ENCODE measurements around the gene SFXN1.

Gene SFXN1

DNA sequence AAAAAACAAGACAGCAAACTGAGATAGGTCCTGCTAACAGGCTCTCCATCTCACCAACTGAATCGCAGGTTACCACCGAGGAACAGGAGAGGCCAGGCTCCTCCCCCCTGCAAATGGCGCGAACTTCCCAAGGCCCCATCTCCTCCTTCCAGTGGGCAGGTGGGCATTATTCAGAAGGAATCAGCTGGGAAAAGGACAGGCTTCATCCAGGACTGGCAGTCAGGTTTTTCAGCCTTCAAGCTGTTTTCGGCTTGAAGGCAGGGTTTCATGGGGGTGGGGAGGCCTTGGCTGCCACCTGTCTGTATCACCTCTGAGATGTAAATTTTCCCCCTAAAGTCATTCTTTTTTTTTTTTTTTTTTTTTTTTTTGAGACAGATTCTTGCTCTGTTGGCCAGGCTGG lies 79.4 kb downstream of the SFXN1 start:
- Histone ChIP-seq H3K4me1 (ENCODE audit: control insufficient read depth in 1 of 2, insufficient read depth in 2 of 2, low read length in 2 of 2) (no peaks in the 10 kb centered on the region), H3K9me3 (ENCODE audit: control insufficient read depth in 1 of 2, low read length in 2 of 2) (no peaks in the 10 kb centered on the region), H3K36me3 (ENCODE audit: control insufficient read depth in 1 of 2, insufficient read depth in 2 of 2, low read length in 2 of 2) (no peaks in the 10 kb centered on the region), H3K27ac (ENCODE audit: low read length) (no peak overlapping the region), H3K27me3 (ENCODE audit: low read depth, low read length) (no peaks in the 10 kb centered on the region), H3K4me3 (ENCODE audit: low read depth in 1 of 2, low read length in 2 of 2) (no peak overlapping the region)

DNA sequence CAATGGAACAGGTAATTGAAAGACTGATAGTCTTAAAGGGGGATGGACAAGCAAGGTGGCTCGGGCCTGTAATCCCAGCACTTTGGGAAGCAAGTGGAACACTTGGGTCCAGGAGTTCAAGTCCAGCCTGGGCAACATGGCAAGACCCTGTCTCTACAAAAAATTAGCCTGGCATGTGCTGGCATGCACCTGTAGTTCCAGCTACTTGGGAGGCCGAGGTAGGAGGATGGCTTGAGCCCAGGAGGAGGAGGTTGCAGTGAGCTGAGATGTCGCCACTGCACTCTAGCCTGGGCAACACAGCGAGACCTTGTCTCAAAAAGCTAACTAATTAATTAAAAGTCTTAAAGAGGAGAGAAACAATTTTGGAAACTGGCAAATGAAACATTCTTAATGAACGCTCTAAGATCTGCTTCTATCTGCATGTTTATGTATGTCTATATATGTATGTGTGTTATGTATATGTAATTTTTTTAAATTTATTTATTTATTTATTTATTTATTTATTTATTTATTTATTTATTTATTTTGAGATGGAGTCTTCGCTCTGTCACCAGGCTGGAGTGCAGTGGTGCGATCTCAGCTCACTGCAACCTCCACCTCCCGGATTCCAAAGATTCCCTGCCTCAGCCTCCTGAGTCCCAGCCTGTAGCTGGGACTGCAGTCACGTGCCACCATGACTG lies 80.6 kb downstream of the SFXN1 start:
- H3K27ac ChIP-seq (ENCODE audit: low read length): no peak overlapping the region
- H3K36me3 ChIP-seq (ENCODE audit: control insufficient read depth in 1 of 2, insufficient read depth in 2 of 2, low read length in 2 of 2): no peaks in the 10 kb centered on the region
- H3K9me3 ChIP-seq (ENCODE audit: control insufficient read depth in 1 of 2, low read length in 2 of 2): no peaks in the 10 kb centered on the region
- no peak overlapping the region for H3K4me3 ChIP-seq (ENCODE audit: low read depth in 1 of 2, low read length in 2 of 2)
- H3K27me3 ChIP-seq (ENCODE audit: low read depth, low read length): no peaks in the 10 kb centered on the region
- H3K4me1 ChIP-seq (ENCODE audit: control insufficient read depth in 1 of 2, insufficient read depth in 2 of 2, low read length in 2 of 2): no peaks in the 10 kb centered on the region

DNA sequence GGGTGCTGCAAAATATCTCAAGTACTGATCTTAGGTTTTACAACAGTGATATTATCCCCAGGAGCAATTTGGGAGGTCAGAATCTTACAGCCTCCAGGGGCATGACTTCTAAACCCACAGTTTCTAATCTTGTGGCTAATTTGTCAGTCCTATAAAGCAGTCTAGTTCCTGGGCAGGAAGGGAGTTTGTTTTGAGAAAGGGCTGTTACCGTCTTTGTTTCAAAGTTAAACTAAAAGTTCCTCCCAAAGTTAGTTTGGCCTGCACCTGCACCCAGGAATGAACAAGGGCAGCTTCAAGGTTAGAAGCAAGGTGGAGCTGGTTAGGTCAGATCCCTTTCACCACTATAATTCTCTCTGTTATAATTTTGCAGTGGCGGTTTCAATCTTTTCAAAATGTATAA lies 81.7 kb downstream of the SFXN1 start:
- H3K27ac ChIP-seq (ENCODE audit: low read length): no peak overlapping the region
- H3K36me3 ChIP-seq (ENCODE audit: control insufficient read depth in 1 of 2, insufficient read depth in 2 of 2, low read length in 2 of 2): no peaks in the 10 kb centered on the region
- H3K4me3 ChIP-seq (ENCODE audit: low read depth in 1 of 2, low read length in 2 of 2): no peak overlapping the region
- H3K9me3 ChIP-seq (ENCODE audit: control insufficient read depth in 1 of 2, low read length in 2 of 2): no peaks in the 10 kb centered on the region
- no peaks in the 10 kb centered on the region for H3K4me1 ChIP-seq (ENCODE audit: control insufficient read depth in 1 of 2, insufficient read depth in 2 of 2, low read length in 2 of 2)
- no peaks in the 10 kb centered on the region for H3K27me3 ChIP-seq (ENCODE audit: low read depth, low read length)

DNA sequence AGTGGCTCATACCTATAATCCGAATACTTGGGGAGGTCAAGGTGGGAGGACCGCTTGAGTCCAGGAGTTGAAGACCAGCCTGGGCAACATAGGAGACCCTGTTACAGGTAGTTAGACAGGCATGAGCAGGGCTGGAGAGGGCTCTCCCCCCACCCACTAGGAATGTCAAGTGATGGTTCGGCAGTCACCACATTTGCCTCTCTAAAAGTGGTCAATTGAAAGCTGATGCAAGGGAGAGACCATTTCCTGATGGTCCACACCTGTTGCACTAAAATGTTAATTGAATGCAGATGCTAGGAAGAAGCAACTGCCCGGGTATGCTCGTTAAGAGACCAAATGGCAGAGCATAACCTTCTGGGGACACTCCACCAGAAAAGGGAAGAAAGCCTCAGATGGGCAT lies 82.7 kb downstream of the SFXN1 start:
- Histone ChIP-seq H3K4me3 (ENCODE audit: low read depth in 1 of 2, low read length in 2 of 2) (no peak overlapping the region), H3K27ac (ENCODE audit: low read length) (no peak overlapping the region), H3K4me1 (ENCODE audit: control insufficient read depth in 1 of 2, insufficient read depth in 2 of 2, low read length in 2 of 2) (no peaks in the 10 kb centered on the region), H3K9me3 (ENCODE audit: control insufficient read depth in 1 of 2, low read length in 2 of 2) (no peaks in the 10 kb centered on the region), H3K36me3 (ENCODE audit: control insufficient read depth in 1 of 2, insufficient read depth in 2 of 2, low read length in 2 of 2) (no peaks in the 10 kb centered on the region), H3K27me3 (ENCODE audit: low read depth, low read length) (no peaks in the 10 kb centered on the region)

DNA sequence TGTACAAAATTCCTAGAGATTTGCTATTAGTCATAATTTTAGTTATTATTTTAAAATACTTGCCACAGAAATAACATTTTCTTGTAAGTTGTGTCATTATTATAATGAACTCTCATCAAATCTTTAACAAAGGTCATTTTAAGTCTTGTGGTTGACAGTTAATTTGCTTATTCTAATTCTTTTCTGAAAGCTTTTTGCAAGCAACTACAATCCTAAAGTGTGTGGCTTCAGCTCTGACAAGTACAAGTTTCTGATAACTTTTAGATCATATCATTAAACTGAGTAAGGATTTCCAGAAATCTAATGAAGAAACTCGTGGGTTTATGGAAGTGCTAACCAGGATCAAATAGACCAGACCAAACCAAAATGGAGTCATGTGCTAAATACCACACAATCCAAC lies 86.4 kb downstream of the SFXN1 start:
- Histone ChIP-seq H3K4me3 (ENCODE audit: low read depth in 1 of 2, low read length in 2 of 2) (no peak overlapping the region), H3K27me3 (ENCODE audit: low read depth, low read length) (no peaks in the 10 kb centered on the region), H3K4me1 (ENCODE audit: control insufficient read depth in 1 of 2, insufficient read depth in 2 of 2, low read length in 2 of 2) (no peaks in the 10 kb centered on the region), H3K9me3 (ENCODE audit: control insufficient read depth in 1 of 2, low read length in 2 of 2) (no peaks in the 10 kb centered on the region), H3K27ac (ENCODE audit: low read length) (no peak overlapping the region), H3K36me3 (ENCODE audit: control insufficient read depth in 1 of 2, insufficient read depth in 2 of 2, low read length in 2 of 2) (no peaks in the 10 kb centered on the region)

DNA sequence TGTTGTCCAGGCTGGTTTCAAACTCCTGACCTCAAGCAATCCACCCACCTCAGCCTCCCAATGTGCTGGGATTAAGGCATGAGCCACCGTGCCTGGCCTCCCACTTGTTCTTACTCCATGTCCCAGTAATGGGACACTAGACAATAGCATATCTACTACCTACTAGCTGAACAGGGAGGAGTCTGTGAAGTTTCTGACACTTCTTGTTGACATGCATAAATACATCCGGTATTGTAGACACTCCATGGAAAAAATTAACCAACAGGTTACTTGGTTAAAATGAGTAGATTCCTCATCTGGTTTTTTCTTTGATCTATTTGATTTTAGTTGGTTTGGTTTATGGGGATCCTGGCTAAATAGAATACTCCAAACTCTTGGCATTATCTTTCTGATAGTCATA lies 88.3 kb downstream of the SFXN1 start:
- H3K27me3 ChIP-seq (ENCODE audit: low read depth, low read length): no peaks in the 10 kb centered on the region
- no peaks in the 10 kb centered on the region for H3K36me3 ChIP-seq (ENCODE audit: control insufficient read depth in 1 of 2, insufficient read depth in 2 of 2, low read length in 2 of 2)
- H3K9me3 ChIP-seq (ENCODE audit: control insufficient read depth in 1 of 2, low read length in 2 of 2): no peaks in the 10 kb centered on the region
- no peak overlapping the region for H3K4me3 ChIP-seq (ENCODE audit: low read depth in 1 of 2, low read length in 2 of 2)
- H3K27ac ChIP-seq (ENCODE audit: low read length): no peak overlapping the region
- no peaks in the 10 kb centered on the region for H3K4me1 ChIP-seq (ENCODE audit: control insufficient read depth in 1 of 2, insufficient read depth in 2 of 2, low read length in 2 of 2)

DNA sequence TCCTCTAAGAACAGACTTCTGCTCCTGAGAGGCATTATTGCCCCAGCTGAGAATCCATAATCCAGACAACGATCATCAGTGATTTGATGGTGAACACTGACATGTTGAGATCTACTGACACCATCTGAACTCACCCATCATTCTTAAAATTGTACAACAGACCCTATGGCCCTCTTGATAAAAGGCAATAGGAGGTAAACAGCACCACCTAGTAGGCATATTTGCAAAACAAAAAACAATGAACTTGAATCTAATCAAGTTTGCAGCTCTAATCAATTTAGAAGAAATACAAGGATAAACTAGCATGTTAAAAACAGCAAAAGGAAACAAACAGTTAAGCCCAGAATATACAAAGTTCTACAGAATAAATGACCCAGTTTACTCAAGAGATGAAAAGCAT lies 89.6 kb downstream of the SFXN1 start:
- Histone ChIP-seq H3K27ac (ENCODE audit: low read length) (no peak overlapping the region), H3K4me3 (ENCODE audit: low read depth in 1 of 2, low read length in 2 of 2) (no peak overlapping the region), H3K4me1 (ENCODE audit: control insufficient read depth in 1 of 2, insufficient read depth in 2 of 2, low read length in 2 of 2) (no peaks in the 10 kb centered on the region), H3K27me3 (ENCODE audit: low read depth, low read length) (no peaks in the 10 kb centered on the region), H3K9me3 (ENCODE audit: control insufficient read depth in 1 of 2, low read length in 2 of 2) (no peaks in the 10 kb centered on the region), H3K36me3 (ENCODE audit: control insufficient read depth in 1 of 2, insufficient read depth in 2 of 2, low read length in 2 of 2) (no peaks in the 10 kb centered on the region)

DNA sequence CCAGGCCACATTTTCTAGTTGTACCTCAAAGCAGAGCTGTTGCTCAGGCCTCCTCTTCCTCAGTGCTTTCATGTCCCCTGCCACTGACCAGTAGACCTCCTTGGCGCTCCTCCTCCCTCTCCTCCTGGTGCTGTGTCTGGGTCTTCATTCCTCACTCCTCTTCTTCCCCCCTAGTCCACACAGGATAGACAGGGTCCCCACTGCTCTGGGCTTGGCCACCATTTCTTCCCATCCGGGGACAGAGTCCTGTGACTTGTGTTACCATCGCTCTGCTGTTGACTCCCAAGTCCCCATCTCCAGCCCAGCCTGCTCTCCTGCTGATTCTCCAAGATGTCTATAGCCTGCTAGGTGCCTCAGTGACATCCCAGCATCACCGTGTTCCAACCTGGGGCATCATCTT lies 91.3 kb downstream of the SFXN1 start:
- H3K4me1 ChIP-seq (ENCODE audit: control insufficient read depth in 1 of 2, insufficient read depth in 2 of 2, low read length in 2 of 2): no peaks in the 10 kb centered on the region
- no peak overlapping the region for H3K4me3 ChIP-seq (ENCODE audit: low read depth in 1 of 2, low read length in 2 of 2)
- no peaks in the 10 kb centered on the region for H3K27me3 ChIP-seq (ENCODE audit: low read depth, low read length)
- no peaks in the 10 kb centered on the region for H3K9me3 ChIP-seq (ENCODE audit: control insufficient read depth in 1 of 2, low read length in 2 of 2)
- H3K36me3 ChIP-seq (ENCODE audit: control insufficient read depth in 1 of 2, insufficient read depth in 2 of 2, low read length in 2 of 2): no peaks in the 10 kb centered on the region
- H3K27ac ChIP-seq (ENCODE audit: low read length): no peak overlapping the region

DNA sequence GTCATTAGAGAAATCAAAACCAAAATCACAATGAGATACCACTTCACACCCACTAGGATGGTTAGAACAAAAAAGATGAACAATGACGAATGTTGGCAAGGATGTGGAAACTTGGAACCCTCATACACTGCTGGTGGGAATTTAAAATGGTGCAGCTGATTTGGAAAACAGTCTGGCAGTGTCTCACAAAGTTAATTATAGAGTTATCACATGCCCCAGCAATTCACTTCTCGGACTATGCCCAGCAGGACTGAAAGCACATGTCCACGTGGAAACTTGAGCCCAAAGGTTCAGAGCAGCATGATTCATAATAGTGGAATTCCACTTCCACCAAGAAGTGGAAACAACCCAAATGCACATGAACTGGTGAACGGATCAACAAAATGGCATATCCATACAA lies 94.5 kb downstream of the SFXN1 start:
- Histone ChIP-seq H3K27me3 (ENCODE audit: low read depth, low read length) (no peaks in the 10 kb centered on the region), H3K4me1 (ENCODE audit: control insufficient read depth in 1 of 2, insufficient read depth in 2 of 2, low read length in 2 of 2) (no peaks in the 10 kb centered on the region), H3K36me3 (ENCODE audit: control insufficient read depth in 1 of 2, insufficient read depth in 2 of 2, low read length in 2 of 2) (no peaks in the 10 kb centered on the region), H3K9me3 (ENCODE audit: control insufficient read depth in 1 of 2, low read length in 2 of 2) (no peaks in the 10 kb centered on the region), H3K4me3 (ENCODE audit: low read depth in 1 of 2, low read length in 2 of 2) (no peak overlapping the region), H3K27ac (ENCODE audit: low read length) (no peak overlapping the region)

DNA sequence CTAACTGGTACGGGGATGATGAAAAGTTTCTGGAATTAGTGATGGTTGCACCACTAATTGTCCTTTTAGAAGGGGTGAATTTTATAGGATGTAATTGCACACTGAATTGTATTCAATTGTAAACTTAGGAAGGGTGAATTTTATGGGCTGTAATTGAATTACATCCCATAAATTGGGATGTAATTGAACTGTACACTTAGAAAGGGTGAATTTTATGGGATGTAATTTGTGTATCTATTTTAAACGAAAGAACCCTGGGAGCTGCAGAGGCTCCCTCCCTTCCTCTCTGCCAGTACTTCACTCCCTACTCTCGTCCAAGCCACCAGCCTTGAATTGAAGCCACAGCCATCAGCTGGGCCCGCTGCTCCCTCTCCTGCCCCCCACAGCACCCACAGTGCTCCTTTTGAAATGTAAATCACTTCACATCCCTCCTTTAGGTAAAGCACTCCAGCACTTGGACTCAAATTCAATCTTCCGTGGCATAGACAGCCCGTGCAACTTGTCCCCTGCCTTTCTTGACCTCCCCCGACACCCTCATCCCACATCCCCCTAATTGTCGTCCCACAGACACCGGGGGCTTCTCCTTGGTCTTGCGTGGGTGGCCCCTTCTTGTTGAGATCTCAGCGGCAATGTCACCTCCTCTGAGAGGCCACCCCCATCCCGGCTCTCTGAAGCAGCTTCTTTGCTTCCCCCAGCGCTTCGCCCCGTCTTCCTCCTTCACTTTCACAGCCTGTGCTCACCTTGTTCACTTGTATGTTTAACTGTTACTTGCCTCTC lies 95.3 kb downstream of the SFXN1 start:
- H3K36me3 ChIP-seq (ENCODE audit: control insufficient read depth in 1 of 2, insufficient read depth in 2 of 2, low read length in 2 of 2): no peaks in the 10 kb centered on the region
- no peaks in the 10 kb centered on the region for H3K27me3 ChIP-seq (ENCODE audit: low read depth, low read length)
- no peak overlapping the region for H3K27ac ChIP-seq (ENCODE audit: low read length)
- no peaks in the 10 kb centered on the region for H3K9me3 ChIP-seq (ENCODE audit: control insufficient read depth in 1 of 2, low read length in 2 of 2)
- no peak overlapping the region for H3K4me3 ChIP-seq (ENCODE audit: low read depth in 1 of 2, low read length in 2 of 2)
- no peaks in the 10 kb centered on the region for H3K4me1 ChIP-seq (ENCODE audit: control insufficient read depth in 1 of 2, insufficient read depth in 2 of 2, low read length in 2 of 2)

DNA sequence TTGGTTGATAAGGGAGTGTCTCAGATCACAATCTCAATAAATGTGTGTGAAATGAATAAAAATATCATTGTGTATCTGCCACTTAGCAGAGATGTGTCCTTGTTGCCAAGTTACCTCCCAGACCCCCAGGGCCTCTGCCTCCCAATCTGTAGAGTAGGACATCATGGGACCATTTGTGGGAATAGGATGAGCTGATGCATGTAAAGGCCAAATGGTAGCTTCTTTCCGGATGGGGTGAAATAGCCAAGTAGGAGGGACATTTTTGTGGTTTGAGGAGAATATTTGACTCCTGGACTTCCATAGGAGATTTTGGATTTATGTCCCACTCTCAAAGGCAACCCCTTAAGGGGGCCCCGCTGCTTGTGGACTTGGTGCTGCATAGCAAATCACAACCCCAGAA lies 96.9 kb downstream of the SFXN1 start:
- Histone ChIP-seq H3K4me1 (ENCODE audit: control insufficient read depth in 1 of 2, insufficient read depth in 2 of 2, low read length in 2 of 2) (no peaks in the 10 kb centered on the region), H3K27ac (ENCODE audit: low read length) (no peak overlapping the region), H3K9me3 (ENCODE audit: control insufficient read depth in 1 of 2, low read length in 2 of 2) (no peaks in the 10 kb centered on the region), H3K4me3 (ENCODE audit: low read depth in 1 of 2, low read length in 2 of 2) (no peak overlapping the region), H3K36me3 (ENCODE audit: control insufficient read depth in 1 of 2, insufficient read depth in 2 of 2, low read length in 2 of 2) (no peaks in the 10 kb centered on the region), H3K27me3 (ENCODE audit: low read depth, low read length) (no peaks in the 10 kb centered on the region)

DNA sequence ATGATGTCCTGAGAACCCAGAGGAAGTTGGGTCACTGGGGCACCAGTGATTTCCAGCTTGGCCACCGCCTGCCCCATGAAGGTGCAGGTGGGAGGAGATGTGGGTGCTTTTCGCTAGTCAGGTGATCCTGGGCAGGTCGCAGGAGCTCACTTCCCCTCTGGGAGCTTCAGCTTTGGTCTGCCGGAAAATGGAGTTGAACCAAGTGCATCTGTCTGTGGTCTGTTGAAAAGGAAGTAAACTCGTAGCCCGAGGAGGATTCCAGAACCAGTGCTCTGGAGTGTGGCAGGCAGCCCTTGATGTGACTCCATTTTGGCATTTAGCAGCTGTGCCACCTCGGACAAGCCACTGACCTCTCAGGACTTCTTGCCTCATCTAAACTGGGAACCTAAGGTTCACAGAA lies 97.7 kb downstream of the SFXN1 start:
- H3K36me3 ChIP-seq (ENCODE audit: control insufficient read depth in 1 of 2, insufficient read depth in 2 of 2, low read length in 2 of 2): no peaks in the 10 kb centered on the region
- no peaks in the 10 kb centered on the region for H3K27me3 ChIP-seq (ENCODE audit: low read depth, low read length)
- no peak overlapping the region for H3K4me3 ChIP-seq (ENCODE audit: low read depth in 1 of 2, low read length in 2 of 2)
- H3K4me1 ChIP-seq (ENCODE audit: control insufficient read depth in 1 of 2, insufficient read depth in 2 of 2, low read length in 2 of 2): no peaks in the 10 kb centered on the region
- H3K9me3 ChIP-seq (ENCODE audit: control insufficient read depth in 1 of 2, low read length in 2 of 2): no peaks in the 10 kb centered on the region
- H3K27ac ChIP-seq (ENCODE audit: low read length): no peak overlapping the region

All from muscle layer of duodenum (tissue), 2 donors.